ENCODE results near the gene DPT.

The DPT gene

GRCh38 chr1:168700575-168701268 is 28.3 kb downstream of the DPT start:
- no peak for DNase-seq (ENCODE audit: low read depth)

GRCh38 chr1:168698453-168698852 is 30.6 kb downstream of the DPT start:
- DNase-seq (ENCODE audit: low read depth): no peak

GRCh38 chr1:168697356-168698126 is 31.5 kb downstream of the DPT start:
- no peak for DNase-seq (ENCODE audit: low read depth)

- DNase-seq (ENCODE audit: low read depth): no peak
Measured at GRCh38 chr1:168696125-168696760, 32.8 kb downstream of the DPT start.

- no peak for DNase-seq (ENCODE audit: low read depth)
Measured at GRCh38 chr1:168693872-168694238, 35.2 kb downstream of the DPT start.

- DNase-seq (ENCODE audit: low read depth): no peak
Measured at GRCh38 chr1:168693197-168693871, 35.7 kb downstream of the DPT start.

- no peak for DNase-seq (ENCODE audit: low read depth)
Measured at GRCh38 chr1:168692472-168692871, 36.5 kb downstream of the DPT start.

- no peak for DNase-seq (ENCODE audit: low read depth)
Measured at GRCh38 chr1:168691541-168691940, 37.5 kb downstream of the DPT start.

- DNase-seq (ENCODE audit: low read depth): no peak
Measured at GRCh38 chr1:168689726-168690602, 39.0 kb downstream of the DPT start.

GRCh38 chr1:168689327-168689657 is 39.7 kb downstream of the DPT start:
- DNase-seq (ENCODE audit: low read depth): no peak

- DNase-seq (ENCODE audit: low read depth): no peak
Measured at GRCh38 chr1:168688644-168689326, 40.2 kb downstream of the DPT start.

GRCh38 chr1:168687816-168688215 is 41.2 kb downstream of the DPT start:
- DNase-seq (ENCODE audit: low read depth): no peak

GRCh38 chr1:168686666-168687065 is 42.3 kb downstream of the DPT start:
- DNase-seq (ENCODE audit: low read depth): no peak

- DNase-seq (ENCODE audit: low read depth): no peak
Measured at GRCh38 chr1:168683871-168684270, 45.1 kb downstream of the DPT start.

- DNase-seq (ENCODE audit: low read depth): no peak
Measured at GRCh38 chr1:168676861-168677260, 52.1 kb downstream of the DPT start.

- no peak for DNase-seq (ENCODE audit: low read depth)
Measured at GRCh38 chr1:168676029-168676812, 52.8 kb downstream of the DPT start.

GRCh38 chr1:168673974-168674683 is 54.9 kb downstream of the DPT start:
- no peak for DNase-seq (ENCODE audit: low read depth)

- no peak for DNase-seq (ENCODE audit: low read depth)
Measured at GRCh38 chr1:168672278-168672677, 56.7 kb downstream of the DPT start.

GRCh38 chr1:168671782-168672181 is 57.2 kb downstream of the DPT start:
- DNase-seq (ENCODE audit: low read depth): no peak

GRCh38 chr1:168665975-168666374 is 63.0 kb downstream of the DPT start:
- no peak for DNase-seq (ENCODE audit: low read depth)
